Measurements from ENCODE around the gene CBX3.

GRCh38 chr7:26189697-26190096 is 11.8 kb upstream of the CBX3 start:
- TF ChIP-seq EZH2phosphoT487 (IDR thresholded peaks at IDR 0.05; ENCODE audit: borderline replicate concordance, low read depth, low read length) (no peak), CTCF (conservative IDR thresholded peaks at IDR 0.05; ENCODE audit: low read length) (no peak)
